Measurements from ENCODE around the gene RNASEH2B. TPM values are rescaled to one million over a fixed set of nuclear protein-coding genes. Genes with fewer than 3 reads are reported as not detected.

RNASEH2B gene
- total RNA-seq, 2 donors from 2014 or later, result 64.2 to 66.0 TPM

DNA sequence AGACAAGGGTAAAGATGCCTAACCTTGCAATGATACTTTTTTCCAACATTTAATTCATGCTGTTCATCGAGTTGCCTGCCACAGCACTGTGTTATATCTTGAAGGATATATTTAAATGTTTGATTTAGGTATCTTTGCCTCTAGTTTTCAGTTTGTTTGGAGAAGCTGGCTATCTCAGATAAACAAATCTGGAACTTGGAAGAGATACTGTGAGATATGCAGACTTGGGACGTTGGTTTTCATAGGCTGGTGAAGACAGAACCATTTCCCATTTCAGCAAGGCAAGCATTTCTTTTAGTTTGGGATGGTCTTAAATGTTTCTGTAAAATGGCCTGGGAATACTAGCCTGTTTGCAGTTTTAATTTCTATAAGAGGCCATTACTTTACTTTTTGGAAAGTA, 3.3 kb downstream of the RNASEH2B start:
- Mint-ChIP-seq H3K4me3 (no peak overlapping the region), H3K27me3 (no peaks in the 10 kb centered on the region), H3K36me3 (ENCODE audit: low read depth) (peaks cover 2% of the 10 kb centered on the region), H3K27ac (no peak overlapping the region), H3K4me1 (peaks cover 47% of the 10 kb centered on the region)
- DNase-seq (no peak), ATAC-seq (no peak)
- no peaks in the 10 kb centered on the region for H3K9me3 ChIP-seq (ENCODE audit: control insufficient read depth, low read length, poor library complexity, severe bottlenecking)

DNA sequence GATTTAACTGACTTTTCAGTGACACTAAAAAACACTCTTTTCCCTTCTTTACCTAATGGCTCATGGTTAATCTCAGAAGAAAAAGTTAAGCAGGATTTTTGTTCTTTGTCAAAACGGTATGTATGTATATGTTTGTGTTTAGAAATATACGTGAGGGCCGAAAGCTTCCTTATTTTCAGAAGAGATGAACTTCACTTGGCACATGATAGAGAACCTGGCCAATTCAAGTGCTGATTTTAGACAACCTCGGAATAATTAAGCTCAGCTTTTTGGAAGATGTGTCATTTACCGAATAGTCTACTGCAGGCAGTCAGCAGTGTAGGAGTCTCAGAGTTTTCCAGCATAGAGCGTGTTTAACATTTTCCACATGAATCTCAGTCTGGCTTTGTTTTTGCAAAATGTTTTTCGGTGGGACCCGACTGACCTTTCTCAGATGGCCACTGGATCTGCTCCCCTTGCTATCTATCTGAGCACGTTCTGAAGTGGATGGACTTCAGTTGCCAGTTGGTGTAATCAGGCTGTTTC, 4.6 kb downstream of the RNASEH2B start:
- DNase-seq, result no peak
- Mint-ChIP-seq H3K4me1 (peaks cover 55% of the 10 kb centered on the region), H3K4me3 (no peak overlapping the region), H3K27me3 (no peaks in the 10 kb centered on the region), H3K36me3 (ENCODE audit: low read depth) (peaks cover 2% of the 10 kb centered on the region), H3K27ac (peak overlapping the region; percentile 93)
- no peak for ATAC-seq
- H3K9me3 ChIP-seq (ENCODE audit: control insufficient read depth, low read length, poor library complexity, severe bottlenecking), result no peaks in the 10 kb centered on the region

DNA sequence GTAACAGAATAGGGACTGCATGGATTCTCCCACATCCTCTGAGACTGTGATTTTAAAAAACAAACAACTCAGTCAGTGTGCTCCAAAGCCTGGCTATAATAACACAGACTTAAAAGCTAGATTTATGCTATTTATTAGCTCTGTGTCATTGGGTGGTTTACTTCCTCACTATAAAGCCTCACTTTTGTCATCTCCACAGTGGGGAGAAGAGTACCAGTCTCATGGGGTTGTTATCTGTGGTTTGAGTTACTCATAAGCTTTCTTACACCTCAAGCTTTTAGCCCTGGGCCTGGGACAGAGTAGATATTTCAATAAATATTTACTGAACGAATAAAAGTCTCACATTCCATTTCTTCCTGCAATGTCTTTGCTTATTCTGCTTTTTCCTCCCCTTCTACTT, 5.3 kb downstream of the RNASEH2B start:
- Mint-ChIP-seq H3K4me1 (peaks cover 59% of the 10 kb centered on the region), H3K4me3 (no peak overlapping the region), H3K36me3 (ENCODE audit: low read depth) (peaks cover 2% of the 10 kb centered on the region), H3K27me3 (no peaks in the 10 kb centered on the region), H3K27ac (peak overlapping the region; percentile 93)
- ATAC-seq, result no peak
- H3K9me3 ChIP-seq (ENCODE audit: control insufficient read depth, low read length, poor library complexity, severe bottlenecking), result no peaks in the 10 kb centered on the region
- no peak for DNase-seq

DNA sequence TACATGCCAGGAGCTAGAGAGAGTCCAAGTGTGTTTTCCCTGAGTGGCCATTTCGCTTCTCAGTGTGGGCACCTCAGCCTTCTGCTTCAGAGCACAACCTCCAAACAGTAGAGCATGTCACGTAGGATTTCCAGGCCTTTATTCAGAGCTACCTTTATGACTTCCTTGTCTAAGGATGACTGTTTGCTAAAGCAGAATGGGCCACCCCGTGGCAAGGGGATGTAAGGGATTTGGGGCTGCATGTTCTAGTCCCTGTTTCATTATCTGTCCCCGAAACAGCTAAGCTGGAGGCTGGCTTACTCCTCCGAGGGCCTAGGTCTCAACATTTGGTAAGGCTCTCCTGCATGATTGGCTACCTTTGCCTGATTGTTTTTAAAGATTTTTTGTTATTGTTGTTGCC, 6.0 kb downstream of the RNASEH2B start:
- H3K9me3 ChIP-seq (ENCODE audit: control insufficient read depth, low read length, poor library complexity, severe bottlenecking), result no peaks in the 10 kb centered on the region
- H3K4me1 Mint-ChIP-seq, result peaks cover 57% of the 10 kb centered on the region
- peak; percentile 22 for ATAC-seq
- no peak for DNase-seq
- peak overlapping the region; percentile 93 for H3K27ac Mint-ChIP-seq
- H3K27me3 Mint-ChIP-seq, result no peaks in the 10 kb centered on the region
- peak overlapping the region; percentile 2 for H3K4me3 Mint-ChIP-seq
- H3K36me3 Mint-ChIP-seq (ENCODE audit: low read depth), result peaks cover 2% of the 10 kb centered on the region

DNA sequence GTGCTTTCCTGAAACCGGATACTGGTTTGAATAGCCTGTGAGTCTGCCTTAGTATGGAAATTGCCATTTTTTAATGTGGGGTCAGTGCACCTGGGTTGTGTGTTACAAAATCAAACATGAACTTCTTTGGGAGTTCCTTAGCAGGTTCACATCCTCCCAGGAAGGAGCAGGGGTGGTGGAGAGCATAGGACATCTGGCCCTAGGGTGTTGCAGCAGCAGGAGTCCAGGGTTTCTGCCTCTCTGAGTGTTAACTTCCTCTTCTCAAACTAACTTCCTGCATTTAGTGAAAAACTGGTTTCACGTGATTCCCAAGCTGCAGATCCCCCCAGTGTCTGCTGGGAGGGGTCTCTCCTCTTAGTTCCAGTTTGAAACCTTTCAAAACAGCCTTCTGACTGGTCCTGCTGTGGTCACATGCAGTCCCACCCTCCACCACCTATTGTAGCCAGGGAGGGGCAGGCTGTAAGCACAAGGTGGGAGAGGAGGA, 7.2 kb downstream of the RNASEH2B start:
- H3K27ac Mint-ChIP-seq, result peak overlapping the region; percentile 65

DNA sequence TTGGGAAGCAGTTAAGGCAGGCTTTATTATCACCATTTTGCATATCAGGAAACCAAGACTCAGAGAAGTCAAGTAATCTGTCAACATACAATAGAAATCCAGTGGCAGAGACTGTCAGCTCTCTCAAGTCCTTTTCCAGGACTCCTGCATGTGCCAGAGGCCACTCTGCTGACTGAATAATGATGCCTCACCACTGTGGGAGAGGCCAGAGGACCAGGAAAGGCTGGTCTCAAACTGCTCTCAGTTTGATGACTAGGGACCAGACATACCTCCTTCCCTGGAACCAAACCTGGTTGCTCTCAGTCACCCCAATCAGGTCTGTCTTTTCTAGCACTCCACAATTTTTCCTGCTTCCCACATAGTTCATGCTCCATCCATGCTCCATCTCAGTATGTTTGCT, 8.0 kb downstream of the RNASEH2B start:
- no peak overlapping the region for H3K27ac Mint-ChIP-seq
- peaks cover 6% of the 10 kb centered on the region for H3K9me3 ChIP-seq (ENCODE audit: control insufficient read depth, low read length, poor library complexity, severe bottlenecking)
- peaks cover 42% of the 10 kb centered on the region for H3K4me1 Mint-ChIP-seq
- ATAC-seq, result no peak
- H3K36me3 Mint-ChIP-seq (ENCODE audit: low read depth), result peaks cover 2% of the 10 kb centered on the region
- no peaks in the 10 kb centered on the region for H3K27me3 Mint-ChIP-seq
- DNase-seq, result no peak
- H3K4me3 Mint-ChIP-seq, result no peak overlapping the region

More for the DNA sequence above, 7.2 kb downstream of the RNASEH2B start:
- peaks cover 49% of the 10 kb centered on the region for H3K4me1 Mint-ChIP-seq
- peak overlapping the region; percentile 70 for H3K4me3 Mint-ChIP-seq
- no peaks in the 10 kb centered on the region for H3K27me3 Mint-ChIP-seq
- no peaks in the 10 kb centered on the region for H3K9me3 ChIP-seq (ENCODE audit: control insufficient read depth, low read length, poor library complexity, severe bottlenecking)
- ATAC-seq (no peak), DNase-seq (no peak)
- peaks cover 2% of the 10 kb centered on the region for H3K36me3 Mint-ChIP-seq (ENCODE audit: low read depth)

DNA sequence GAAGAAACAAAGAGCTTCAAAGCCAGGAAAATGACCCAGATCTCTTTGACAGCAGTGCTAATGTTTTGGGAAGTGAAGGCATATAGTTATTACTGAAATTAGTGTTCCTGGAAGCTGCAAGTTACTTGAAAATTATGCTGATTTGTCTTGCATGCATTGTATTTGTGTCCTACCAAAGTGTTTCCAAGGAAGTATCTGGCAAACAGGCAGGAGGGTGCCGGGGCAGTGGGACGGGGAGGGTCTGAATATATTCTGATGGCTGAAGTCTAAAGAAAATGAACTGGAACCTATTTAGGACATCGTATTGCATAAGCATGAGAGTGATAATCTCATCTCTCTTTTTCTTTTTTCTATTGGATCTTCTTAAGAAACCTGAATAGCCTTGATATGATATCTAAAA, 9.0 kb downstream of the RNASEH2B start:
- Mint-ChIP-seq H3K27me3 (no peaks in the 10 kb centered on the region), H3K4me1 (peaks cover 42% of the 10 kb centered on the region), H3K36me3 (ENCODE audit: low read depth) (peaks cover 2% of the 10 kb centered on the region), H3K4me3 (no peak overlapping the region), H3K27ac (peak overlapping the region; percentile 24)
- ATAC-seq, result no peak
- no peak for DNase-seq
- H3K9me3 ChIP-seq (ENCODE audit: control insufficient read depth, low read length, poor library complexity, severe bottlenecking), result peaks cover 9% of the 10 kb centered on the region

DNA sequence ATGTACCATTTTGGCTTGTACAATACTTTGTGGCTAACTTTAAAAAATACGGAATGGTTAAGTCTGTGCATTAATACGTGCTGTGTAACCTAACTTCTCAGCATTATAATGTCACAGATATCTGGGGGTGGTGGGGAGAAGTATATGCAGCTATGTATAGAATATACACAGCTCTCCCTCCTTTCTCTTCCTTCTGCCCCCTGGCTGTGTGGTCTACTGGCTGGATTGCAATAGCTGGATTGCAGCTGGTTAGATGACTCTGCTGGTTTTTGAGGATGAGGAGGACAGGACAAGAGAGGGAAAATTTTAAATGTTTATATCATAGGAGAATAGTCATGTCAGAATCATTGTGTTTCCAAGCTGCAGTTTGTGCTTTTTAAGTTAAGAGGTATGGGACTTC, 9.7 kb downstream of the RNASEH2B start:
- DNase-seq (no peak), ATAC-seq (no peak)
- H3K27ac Mint-ChIP-seq, result peak overlapping the region; percentile 24
- H3K9me3 ChIP-seq (ENCODE audit: control insufficient read depth, low read length, poor library complexity, severe bottlenecking), result peaks cover 9% of the 10 kb centered on the region
- peaks cover 2% of the 10 kb centered on the region for H3K36me3 Mint-ChIP-seq (ENCODE audit: low read depth)
- H3K4me1 Mint-ChIP-seq, result peaks cover 42% of the 10 kb centered on the region
- H3K27me3 Mint-ChIP-seq, result no peaks in the 10 kb centered on the region
- no peak overlapping the region for H3K4me3 Mint-ChIP-seq

DNA sequence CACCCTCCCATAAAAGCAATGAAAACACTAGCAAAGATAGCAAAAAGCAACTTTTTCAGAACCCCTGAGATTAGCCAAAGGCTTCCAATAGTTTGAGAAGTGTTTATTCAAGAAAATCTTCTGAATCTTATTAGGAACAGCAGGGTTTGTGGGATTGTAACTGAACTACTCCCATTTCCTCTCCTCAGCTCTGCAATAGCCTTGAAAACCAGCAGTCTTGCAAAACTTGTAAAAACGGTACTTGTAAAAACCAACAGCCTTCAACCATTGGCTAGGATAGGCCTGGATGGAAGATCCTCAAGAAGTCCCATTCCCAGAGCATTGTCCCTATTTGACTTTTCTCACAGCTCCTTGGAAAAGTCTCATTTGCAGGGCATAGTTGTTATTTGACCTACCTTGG, 12.1 kb downstream of the RNASEH2B start:
- Mint-ChIP-seq H3K27ac (no peak overlapping the region), H3K4me3 (no peak overlapping the region), H3K27me3 (no peaks in the 10 kb centered on the region), H3K4me1 (peaks cover 30% of the 10 kb centered on the region), H3K36me3 (ENCODE audit: low read depth) (peaks cover 4% of the 10 kb centered on the region)
- ATAC-seq (no peak), DNase-seq (no peak)
- peaks cover 9% of the 10 kb centered on the region for H3K9me3 ChIP-seq (ENCODE audit: control insufficient read depth, low read length, poor library complexity, severe bottlenecking)

DNA sequence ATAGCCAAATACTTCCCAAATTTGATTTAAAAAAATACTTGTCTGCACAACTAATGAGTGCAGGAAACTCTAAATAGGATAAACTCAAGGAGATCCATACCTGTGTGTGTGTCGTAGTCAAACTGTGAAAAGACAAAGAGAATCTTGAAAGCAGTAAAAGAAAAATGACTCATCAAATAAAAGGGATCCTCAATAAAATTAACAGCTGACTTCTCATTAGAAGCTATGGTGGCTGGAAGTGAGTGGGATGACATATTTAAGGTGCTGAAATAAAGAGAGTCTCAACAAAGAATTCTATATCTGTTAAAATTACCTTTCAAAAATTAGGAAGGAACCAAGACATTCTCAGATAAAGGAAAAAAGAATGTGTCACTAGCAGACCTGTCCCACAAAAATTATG, 13.7 kb downstream of the RNASEH2B start:
- DNase-seq, result no peak
- no peak overlapping the region for H3K27ac Mint-ChIP-seq
- peaks cover 4% of the 10 kb centered on the region for H3K36me3 Mint-ChIP-seq (ENCODE audit: low read depth)
- no peak for ATAC-seq
- no peak overlapping the region for H3K4me3 Mint-ChIP-seq
- peaks cover 9% of the 10 kb centered on the region for H3K9me3 ChIP-seq (ENCODE audit: control insufficient read depth, low read length, poor library complexity, severe bottlenecking)
- peaks cover 23% of the 10 kb centered on the region for H3K4me1 Mint-ChIP-seq
- H3K27me3 Mint-ChIP-seq, result no peaks in the 10 kb centered on the region

DNA sequence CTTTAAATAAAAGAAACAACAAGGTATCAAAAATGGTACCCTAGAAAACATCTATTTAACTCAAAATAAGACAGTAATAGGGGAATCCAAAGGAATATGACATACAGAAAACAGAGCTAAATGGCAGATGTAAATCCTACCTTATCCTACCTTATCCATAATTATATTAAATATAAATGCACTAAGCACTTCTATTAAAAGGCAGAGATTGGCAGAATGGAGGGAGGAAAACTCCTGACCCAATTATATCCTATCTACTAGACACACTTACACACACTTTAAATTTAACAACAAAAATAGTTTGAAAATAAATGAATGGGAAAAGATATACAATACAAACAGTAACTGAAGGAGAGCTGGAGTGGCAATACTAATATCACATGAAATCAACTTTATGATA, 14.4 kb downstream of the RNASEH2B start:
- Mint-ChIP-seq H3K36me3 (ENCODE audit: low read depth) (peaks cover 6% of the 10 kb centered on the region), H3K27me3 (no peaks in the 10 kb centered on the region), H3K27ac (no peak overlapping the region), H3K4me3 (peak overlapping the region; percentile 25), H3K4me1 (peaks cover 19% of the 10 kb centered on the region)
- ATAC-seq, result no peak
- peaks cover 9% of the 10 kb centered on the region for H3K9me3 ChIP-seq (ENCODE audit: control insufficient read depth, low read length, poor library complexity, severe bottlenecking)
- DNase-seq, result no peak

DNA sequence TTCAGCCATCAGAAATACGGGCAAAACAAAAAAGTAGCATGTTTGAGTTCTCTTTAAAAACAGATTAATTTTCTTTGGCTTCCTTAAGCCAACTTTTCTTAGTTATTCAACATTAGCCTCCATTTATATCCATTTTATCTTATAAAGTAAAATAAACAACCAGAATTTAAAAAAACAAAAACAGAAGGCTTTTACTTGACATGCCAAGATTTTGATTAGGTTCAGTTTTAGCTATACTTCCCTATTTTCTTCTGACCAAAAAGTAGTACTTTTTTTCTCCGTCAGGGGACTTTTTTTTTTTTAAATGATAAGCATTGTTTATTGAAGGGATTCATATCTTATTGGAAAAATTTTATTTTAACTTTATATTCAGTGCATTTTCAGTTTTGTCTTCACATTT, 18.1 kb downstream of the RNASEH2B start:
- Mint-ChIP-seq H3K27ac (peak overlapping the region; percentile 51), H3K4me1 (peaks cover 19% of the 10 kb centered on the region)

DNA sequence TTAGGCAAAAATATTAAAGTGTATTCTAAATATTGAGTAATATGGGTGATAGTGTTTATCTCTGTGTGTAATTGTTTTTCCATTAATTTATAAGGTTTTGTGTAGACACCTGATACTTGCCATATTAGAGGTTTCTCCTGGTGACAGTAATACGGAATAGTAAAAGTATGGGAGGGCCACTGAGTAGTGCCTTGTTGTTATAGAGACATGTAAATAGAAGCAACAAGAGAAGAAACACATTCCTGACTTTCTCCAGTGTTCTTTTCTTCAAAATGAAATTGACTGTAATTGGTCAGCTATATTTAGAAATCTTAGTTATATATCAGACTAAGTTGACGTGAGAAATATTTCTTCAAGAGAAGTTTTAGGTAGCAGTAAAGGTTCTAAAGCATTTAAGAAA, 18.5 kb downstream of the RNASEH2B start:
- no peaks in the 10 kb centered on the region for H3K9me3 ChIP-seq (ENCODE audit: control insufficient read depth, low read length, poor library complexity, severe bottlenecking)
- peaks cover 19% of the 10 kb centered on the region for H3K4me1 Mint-ChIP-seq
- no peak for ATAC-seq
- H3K36me3 Mint-ChIP-seq (ENCODE audit: low read depth), result peaks cover 9% of the 10 kb centered on the region
- no peak for DNase-seq
- H3K27ac Mint-ChIP-seq, result peak overlapping the region; percentile 51
- H3K4me3 Mint-ChIP-seq, result no peak overlapping the region
- no peaks in the 10 kb centered on the region for H3K27me3 Mint-ChIP-seq

More for the DNA sequence above, 18.1 kb downstream of the RNASEH2B start:
- no peaks in the 10 kb centered on the region for H3K27me3 Mint-ChIP-seq
- ATAC-seq (no peak), DNase-seq (no peak)
- H3K4me3 Mint-ChIP-seq, result no peak overlapping the region
- H3K36me3 Mint-ChIP-seq (ENCODE audit: low read depth), result peaks cover 9% of the 10 kb centered on the region
- peaks cover 2% of the 10 kb centered on the region for H3K9me3 ChIP-seq (ENCODE audit: control insufficient read depth, low read length, poor library complexity, severe bottlenecking)

DNA sequence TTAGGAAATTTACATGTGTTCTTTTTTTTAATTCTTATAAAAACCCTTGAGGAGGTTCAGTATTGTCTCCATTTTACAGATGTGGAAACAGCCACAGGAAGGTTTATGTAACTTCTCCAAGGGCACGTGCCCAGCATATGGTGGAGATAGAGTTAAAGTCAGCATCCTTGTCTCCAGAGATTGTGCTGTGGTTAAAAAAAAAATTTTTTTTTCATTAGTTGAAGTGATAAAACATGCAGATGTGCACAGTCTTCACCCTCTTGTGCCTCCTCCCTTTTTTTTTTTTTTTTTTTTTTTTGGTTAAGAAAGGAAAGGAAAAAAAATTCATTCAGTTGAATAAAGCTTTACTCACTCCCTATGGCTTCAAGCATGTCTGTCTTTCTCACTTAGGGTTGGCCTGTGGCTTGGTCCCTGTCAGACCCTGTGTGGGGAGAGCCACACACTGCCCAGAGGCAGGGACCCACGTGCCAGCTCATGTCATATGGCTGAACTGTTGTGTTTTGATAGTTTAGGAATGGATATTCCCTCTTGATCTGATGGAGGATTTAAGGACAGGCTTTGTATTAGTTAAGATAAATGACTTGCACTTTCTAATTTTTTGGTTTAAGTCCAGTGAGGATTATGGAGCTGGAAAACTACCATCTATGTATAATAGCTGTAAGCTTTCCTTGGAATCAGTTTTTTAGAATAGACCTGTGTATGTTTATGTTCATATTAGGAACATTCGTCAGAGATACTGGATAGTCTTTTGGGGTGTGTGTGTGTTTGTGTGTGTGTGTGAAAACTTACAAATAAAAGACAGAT, 19.3 kb downstream of the RNASEH2B start:
- DNase-seq, result no peak
- no peaks in the 10 kb centered on the region for H3K9me3 ChIP-seq (ENCODE audit: control insufficient read depth, low read length, poor library complexity, severe bottlenecking)
- Mint-ChIP-seq H3K27ac (peak overlapping the region; percentile 51), H3K36me3 (ENCODE audit: low read depth) (peaks cover 9% of the 10 kb centered on the region), H3K4me1 (peaks cover 19% of the 10 kb centered on the region), H3K27me3 (no peaks in the 10 kb centered on the region), H3K4me3 (no peak overlapping the region)
- no peak for ATAC-seq
